Testis (tissue), 3 donors: ENCODE results near the gene LTN1. TPM values are rescaled to one million over a fixed set of nuclear protein-coding genes. Genes with fewer than 3 reads are reported as not detected.

Source experiments
- DNase-seq: peaks from one replicate; pipeline ENCODE4 v3.0.0-alpha.2; 2019
- H3K27ac ChIP-seq, 2 donors: fragments of 200-600 bp; sonication (generic); one replicate each; pipeline ENCODE4 v1.5.1; 2019
- H3K27me3 ChIP-seq: fragments of 200-600 bp; sonication (generic); one replicate; pipeline ENCODE4 v1.5.1; 2019
- H3K36me3 ChIP-seq: fragments of 200-600 bp; sonication (generic); one replicate; pipeline ENCODE4 v1.5.1; 2017; ENCODE audit warnings: low read depth; ENCODE audit errors: missing control alignments
- H3K4me1 ChIP-seq: fragments of 200-600 bp; sonication (generic); one replicate; pipeline ENCODE4 v1.5.1; 2019
- H3K4me3 ChIP-seq, 2 donors: fragments of 200-600 bp; sonication (generic); one replicate each; pipeline ENCODE4 v1.5.1; 2017 to 2019
- H3K9me3 ChIP-seq: fragments of 200-600 bp; sonication (generic); one replicate; pipeline ENCODE4 v1.5.1; 2017
- POLR2A ChIP-seq: fragments of 450-650 bp; IDR thresholded peaks from one replicate; pipeline ENCODE4 v1.6.1; 2017; ENCODE audit warnings: antibody characterized with exemption, mild to moderate bottlenecking, moderate library complexity
- WGBS, 2 donors: methylation state at CpG; one replicate each; pipeline ENCODE4 v1.1.5; 2018; 5-methylcytosine and 5-hydroxymethylcytosine counted together
- intact Hi-C: fragments of 100-400 bp; cut with DNase I; formaldehyde crosslinking; loops from one replicate; pipeline ENCODE4 v1.15.1; 2023; ENCODE audit warnings: low total_unique reads
- polyA plus RNA-seq: library from polyadenylated mRNA; stranded (reverse); fragments of 350-450 nt; fragmentation: Illumina TruSeq; extraction: RNeasy Lipid Tissue Mini Kit (QIAGEN cat#74804); gene quantifications from one replicate; pipeline ENCODE4 v1.2.3, GENCODE V29; 2014; ENCODE audit warnings: low read depth, low replicate concordance; ENCODE audit not compliant: insufficient read depth
- total RNA-seq, 2 donors: library from RNA; depleted of rRNA; stranded (reverse); fragments of >200 nt; gene quantifications; one replicate each; pipeline ENCODE4 v1.2.3, GENCODE V29; 2016
- TF ChIP-seq, protein P1 (sequence below), 3 experiments: fragments of 450-650 bp in 2 of 3; fragments of 200-600 bp in 1 of 3; sonication (generic) in 1 of 3; IDR thresholded peaks; one replicate each; pipeline ENCODE4 v1.5.1; 2016 to 2019; ENCODE audit warnings: antibody characterized with exemption in 3 of 3, mild to moderate bottlenecking in 2 of 3, moderate library complexity in 1 of 3

LTN1 gene
- total and polyA plus RNA-seq, 3 donors from 2014 or later: 22.1 to 47.2 (median 34.1) TPM

DNA sequence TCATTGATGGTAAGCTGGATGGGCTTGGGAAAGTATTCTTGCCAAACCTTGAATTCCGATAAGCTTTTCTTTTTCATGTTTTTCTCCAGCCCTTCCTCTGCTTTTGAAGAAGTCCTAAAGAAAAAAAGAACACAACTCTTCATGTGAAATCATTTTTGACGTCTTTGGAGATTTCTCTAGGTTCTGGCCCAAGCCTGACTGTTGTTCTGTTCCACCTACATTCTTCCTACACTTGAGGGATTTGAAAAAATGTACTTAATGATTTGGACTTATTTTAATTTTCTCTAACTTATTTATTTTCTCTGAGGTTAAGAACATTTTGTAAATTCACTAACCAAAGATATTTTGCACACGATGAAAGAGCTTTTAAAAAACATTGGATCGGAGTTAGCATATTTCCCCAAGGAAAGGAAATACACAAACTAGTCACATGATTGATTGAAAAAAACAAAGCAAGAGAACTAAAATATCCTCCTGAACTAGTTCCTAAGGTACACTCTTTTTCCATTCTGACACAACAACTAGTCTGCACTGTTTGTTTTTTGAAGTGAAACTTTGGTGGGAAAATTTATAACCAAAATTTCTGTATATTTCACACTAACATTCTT lies 82.3 kb downstream of the LTN1 start:
- H3K27ac ChIP-seq: peak overlapping the region; percentile 55

GRCh38 chr21:28908351-28908750 lies 84.3 kb downstream of the LTN1 start:
- Histone ChIP-seq H3K27ac (no peak overlapping the region), H3K4me1 (no peaks in the 10 kb centered on the region), H3K9me3 (no peaks in the 10 kb centered on the region), H3K27me3 (no peaks in the 10 kb centered on the region), H3K4me3 (no peak overlapping the region), H3K36me3 (no peaks in the 10 kb centered on the region)
- TF ChIP-seq, protein P1, sequence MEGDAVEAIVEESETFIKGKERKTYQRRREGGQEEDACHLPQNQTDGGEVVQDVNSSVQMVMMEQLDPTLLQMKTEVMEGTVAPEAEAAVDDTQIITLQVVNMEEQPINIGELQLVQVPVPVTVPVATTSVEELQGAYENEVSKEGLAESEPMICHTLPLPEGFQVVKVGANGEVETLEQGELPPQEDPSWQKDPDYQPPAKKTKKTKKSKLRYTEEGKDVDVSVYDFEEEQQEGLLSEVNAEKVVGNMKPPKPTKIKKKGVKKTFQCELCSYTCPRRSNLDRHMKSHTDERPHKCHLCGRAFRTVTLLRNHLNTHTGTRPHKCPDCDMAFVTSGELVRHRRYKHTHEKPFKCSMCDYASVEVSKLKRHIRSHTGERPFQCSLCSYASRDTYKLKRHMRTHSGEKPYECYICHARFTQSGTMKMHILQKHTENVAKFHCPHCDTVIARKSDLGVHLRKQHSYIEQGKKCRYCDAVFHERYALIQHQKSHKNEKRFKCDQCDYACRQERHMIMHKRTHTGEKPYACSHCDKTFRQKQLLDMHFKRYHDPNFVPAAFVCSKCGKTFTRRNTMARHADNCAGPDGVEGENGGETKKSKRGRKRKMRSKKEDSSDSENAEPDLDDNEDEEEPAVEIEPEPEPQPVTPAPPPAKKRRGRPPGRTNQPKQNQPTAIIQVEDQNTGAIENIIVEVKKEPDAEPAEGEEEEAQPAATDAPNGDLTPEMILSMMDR (IDR thresholded peaks at IDR 0.05): no peak
- no peak for TF ChIP-seq POLR2A
- intact Hi-C loops: no loop called here
- WGBS, 2 donors: 95 to 99% methylated on average over 8 of the region's 8 CpGs
- no peak for DNase-seq

More for the DNA sequence above, 82.3 kb downstream of the LTN1 start:
- no peak overlapping the region for H3K4me3 ChIP-seq
- H3K27me3 ChIP-seq: no peaks in the 10 kb centered on the region
- TF ChIP-seq, protein P1 (IDR thresholded peaks at IDR 0.05): no peak
- no peak for TF ChIP-seq POLR2A
- no peaks in the 10 kb centered on the region for H3K4me1 ChIP-seq
- H3K36me3 ChIP-seq: no peaks in the 10 kb centered on the region
- intact Hi-C loops: no loop called here
- H3K9me3 ChIP-seq: no peaks in the 10 kb centered on the region
- WGBS, 2 donors: 50 to 54% methylated on average over 4 of the region's 4 CpGs
- DNase-seq: no peak

DNA sequence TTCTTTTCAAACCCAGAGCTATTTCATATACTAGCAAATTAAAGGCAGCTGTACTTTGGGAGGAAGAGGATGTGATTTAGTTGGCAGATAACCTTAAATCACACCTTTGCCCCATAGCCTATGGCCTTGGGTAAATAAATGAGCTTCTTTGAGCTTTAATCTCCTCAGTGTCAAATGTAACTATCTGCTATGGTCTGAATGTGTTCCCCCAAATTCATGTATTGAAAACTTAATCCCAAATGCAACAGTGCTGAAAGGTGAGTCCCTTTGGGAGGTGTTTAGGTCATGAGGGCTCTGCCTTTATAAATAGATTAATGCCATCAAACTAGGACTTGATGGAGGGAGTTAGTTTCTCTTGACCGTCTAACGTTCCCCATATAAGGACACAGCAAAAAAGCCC lies 85.8 kb downstream of the LTN1 start:
- Histone ChIP-seq H3K27ac (no peak overlapping the region), H3K27me3 (no peaks in the 10 kb centered on the region)

GRCh38 chr21:28906236-28906635 lies 86.4 kb downstream of the LTN1 start:
- Histone ChIP-seq H3K27me3 (no peaks in the 10 kb centered on the region), H3K36me3 (no peaks in the 10 kb centered on the region), H3K9me3 (no peaks in the 10 kb centered on the region), H3K4me3 (no peak overlapping the region), H3K27ac (no peak overlapping the region), H3K4me1 (no peaks in the 10 kb centered on the region)
- WGBS, 2 donors: 89 to 92% methylated on average over 1 of the region's 1 CpG
- DNase-seq: no peak
- TF ChIP-seq POLR2A: no peak
- TF ChIP-seq, protein P1 (IDR thresholded peaks at IDR 0.05): no peak
- intact Hi-C loops: no loop called here

More for the DNA sequence above, 85.8 kb downstream of the LTN1 start:
- no peak for DNase-seq
- no peaks in the 10 kb centered on the region for H3K36me3 ChIP-seq
- TF ChIP-seq, protein P1 (IDR thresholded peaks at IDR 0.05): no peak
- no peak for TF ChIP-seq POLR2A
- H3K4me1 ChIP-seq: no peaks in the 10 kb centered on the region
- intact Hi-C loops: no loop called here
- H3K9me3 ChIP-seq: no peaks in the 10 kb centered on the region
- 73 to 76% methylated on average over 2 of the region's 2 CpGs for WGBS, 2 donors
- H3K4me3 ChIP-seq: no peak overlapping the region

DNA sequence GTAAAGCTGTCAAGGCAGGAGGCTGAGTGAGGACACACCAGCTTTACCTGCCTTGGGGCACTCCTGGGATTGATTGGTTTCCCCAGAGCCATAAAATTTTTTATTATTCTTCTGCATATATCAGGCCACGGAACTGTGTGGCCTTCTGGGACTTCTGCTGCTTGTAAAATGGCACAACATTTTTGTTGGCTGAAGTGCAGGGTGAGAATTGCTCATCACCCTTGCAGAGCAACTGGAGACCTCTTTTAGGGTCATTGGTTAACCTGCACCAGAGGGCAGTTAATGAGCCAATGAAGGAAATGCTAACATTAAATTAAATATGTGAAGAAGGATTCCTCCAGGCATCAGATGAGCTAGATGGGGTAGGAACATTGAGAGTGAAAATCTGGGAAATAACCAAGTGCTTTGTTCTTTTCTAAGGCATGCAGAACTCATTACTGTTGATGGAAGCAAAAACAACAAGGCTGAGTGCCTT lies 87.7 kb downstream of the LTN1 start:
- Histone ChIP-seq H3K27ac (no peak overlapping the region), H3K4me1 (no peaks in the 10 kb centered on the region), H3K4me3 (no peak overlapping the region), H3K9me3 (no peaks in the 10 kb centered on the region), H3K27me3 (no peaks in the 10 kb centered on the region), H3K36me3 (no peaks in the 10 kb centered on the region)
- TF ChIP-seq POLR2A: no peak
- TF ChIP-seq, protein P1 (IDR thresholded peaks at IDR 0.05): no peak
- no peak for DNase-seq
- 68 to 77% methylated on average over 1 of the region's 1 CpG for WGBS, 2 donors
- intact Hi-C loops: no loop called here
